Medulla oblongata (tissue), 1 donor: Measurements from ENCODE around the gene OVOL2.
"Not testable (repeated sequence)": the region's sequence is repeated elsewhere in the genome, so short reads cannot be mapped to it uniquely, and the experiment has no call there.

Experiments used
- DNase-seq: peaks from one replicate; pipeline ENCODE4 v3.0.0-alpha.2; 2015; ENCODE audit errors: extremely low spot score

The OVOL2 gene

DNA sequence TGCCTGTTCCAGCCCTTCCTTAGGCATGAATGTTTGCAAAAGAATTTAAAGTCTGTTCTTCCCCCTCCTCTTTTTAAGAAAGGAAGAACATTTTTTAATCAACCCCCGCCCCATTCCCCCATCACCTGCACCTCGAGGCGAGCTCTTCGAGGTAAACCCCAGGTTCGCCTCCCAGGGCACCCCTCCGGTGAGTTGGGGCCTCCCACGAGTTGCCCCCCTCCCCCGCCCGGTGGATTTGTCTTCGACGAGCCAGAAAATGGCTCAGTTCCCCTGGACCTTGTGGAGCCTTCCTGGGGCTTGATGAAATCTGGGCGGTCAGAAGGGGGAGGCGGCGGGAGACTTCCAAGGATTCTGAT, 256 bp upstream of the OVOL2 start:
- DNase-seq = no peak

- no peak for DNase-seq
Measured at GRCh38 chr20:18056174-18057100, 1.3 kb downstream of the OVOL2 start.

- no peak for DNase-seq
Measured at GRCh38 chr20:18055261-18055660, 2.5 kb downstream of the OVOL2 start.

- DNase-seq = no peak
Measured at GRCh38 chr20:18052856-18053255, 4.9 kb downstream of the OVOL2 start.

GRCh38 chr20:18050628-18051027, 7.1 kb downstream of the OVOL2 start:
- DNase-seq = no peak

DNA sequence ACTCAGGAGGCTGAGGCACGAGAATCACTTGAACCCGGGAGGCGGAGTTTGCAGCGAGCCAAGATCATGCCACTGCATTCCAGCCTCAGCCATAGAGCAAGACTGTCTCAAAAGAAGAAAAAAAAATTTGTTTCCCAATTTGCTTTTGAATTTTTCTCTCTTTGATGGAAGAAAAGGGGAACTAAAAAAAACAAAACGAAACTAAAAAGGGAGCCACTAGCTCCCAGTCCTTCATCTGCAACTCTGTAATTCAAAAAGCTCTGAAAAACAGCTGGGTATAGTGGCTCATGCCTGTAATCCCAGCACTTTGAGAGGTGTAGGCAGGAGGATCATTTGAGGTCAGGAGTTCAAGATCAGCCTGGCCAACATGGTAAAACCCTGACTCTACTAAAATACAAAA, 9.5 kb downstream of the OVOL2 start:
- DNase-seq = no peak

DNA sequence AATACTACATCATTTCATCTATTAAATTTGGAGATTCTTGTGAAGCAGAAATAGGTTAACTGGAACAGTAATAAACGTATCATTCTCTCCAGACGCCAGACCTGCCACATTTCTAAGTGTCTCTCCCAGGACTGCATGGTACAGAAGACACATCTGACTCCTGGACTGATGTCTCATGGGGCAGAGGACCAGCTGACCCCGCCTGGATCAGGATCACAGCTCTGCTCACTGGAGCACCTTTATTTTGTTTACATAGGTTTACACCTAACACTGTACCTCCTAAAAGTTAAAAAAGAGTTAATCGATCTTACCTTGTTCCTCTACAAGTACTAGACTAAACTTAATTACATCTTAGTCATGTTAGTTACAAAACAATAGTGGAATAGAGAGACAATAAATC, 11.2 kb downstream of the OVOL2 start:
- DNase-seq = no peak

DNA sequence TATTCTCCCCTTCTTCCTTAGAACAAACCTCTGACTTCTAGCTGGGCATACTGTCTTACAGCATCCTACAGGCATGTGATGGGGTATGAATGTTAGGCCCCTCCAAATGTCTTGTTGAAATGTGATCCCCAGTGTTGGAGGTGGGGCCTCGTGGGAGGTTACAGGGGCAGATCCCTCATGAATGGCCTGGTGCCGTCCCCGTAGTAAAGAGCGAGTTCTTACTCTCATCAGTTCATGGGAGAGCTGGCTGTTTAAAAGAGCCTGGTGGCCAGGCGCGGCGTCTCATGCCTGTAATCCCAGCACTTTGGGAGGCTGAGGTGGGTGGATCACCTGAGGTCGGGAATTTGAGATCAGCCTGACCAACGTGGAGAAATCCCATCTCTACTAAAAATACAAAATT, 15.5 kb downstream of the OVOL2 start:
- DNase-seq = no peak

GRCh38 chr20:18041462-18041861, 16.3 kb downstream of the OVOL2 start:
- no peak for DNase-seq

GRCh38 chr20:18039063-18039462, 18.7 kb downstream of the OVOL2 start:
- DNase-seq = no peak

DNA sequence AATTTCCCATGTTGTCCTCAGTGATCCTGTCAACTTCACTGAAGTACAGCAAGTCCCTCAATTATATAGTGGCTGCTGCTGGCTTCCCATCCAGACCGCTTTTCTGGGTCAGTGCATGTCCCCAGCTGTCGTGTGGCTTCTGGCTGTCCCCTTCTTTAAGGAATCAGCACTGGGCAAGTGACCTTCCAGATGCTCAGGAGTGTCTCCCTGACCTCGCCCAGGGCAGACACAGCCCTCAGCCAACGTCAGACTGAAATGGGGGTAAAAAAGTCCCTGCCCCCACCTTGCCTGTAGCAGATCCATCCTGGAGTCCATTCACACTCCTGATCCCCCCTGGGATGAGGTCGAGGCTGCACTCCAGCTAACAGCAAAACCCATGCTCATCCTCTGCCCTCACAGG, 23.7 kb downstream of the OVOL2 start:
- no peak for DNase-seq

- DNase-seq = no peak
Measured at GRCh38 chr20:18032977-18033892, 24.5 kb downstream of the OVOL2 start.

- DNase-seq = no peak
Measured at GRCh38 chr20:18031888-18032509, 25.7 kb downstream of the OVOL2 start.

DNA sequence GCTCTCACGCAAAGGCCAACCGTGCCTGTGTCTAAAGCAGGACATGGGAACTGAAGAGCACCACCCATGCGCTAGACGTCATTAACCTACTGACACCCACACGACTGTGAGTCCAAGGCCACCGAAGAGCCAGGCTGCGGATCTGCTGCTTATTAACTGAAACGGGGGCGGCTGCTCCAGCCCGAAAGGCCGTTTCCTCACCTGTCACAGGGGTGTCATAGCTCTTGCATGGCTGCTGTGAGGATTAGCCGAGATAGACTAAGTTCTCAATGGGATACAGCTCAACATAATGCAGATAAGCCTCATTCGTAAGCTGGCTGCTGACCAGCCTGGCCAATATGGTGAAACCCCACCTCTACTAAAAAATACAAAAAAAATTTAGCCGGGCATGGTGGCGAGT, 26.7 kb downstream of the OVOL2 start:
- DNase-seq = no peak

GRCh38 chr20:18030020-18030419, 27.7 kb downstream of the OVOL2 start:
- no peak for DNase-seq

DNA sequence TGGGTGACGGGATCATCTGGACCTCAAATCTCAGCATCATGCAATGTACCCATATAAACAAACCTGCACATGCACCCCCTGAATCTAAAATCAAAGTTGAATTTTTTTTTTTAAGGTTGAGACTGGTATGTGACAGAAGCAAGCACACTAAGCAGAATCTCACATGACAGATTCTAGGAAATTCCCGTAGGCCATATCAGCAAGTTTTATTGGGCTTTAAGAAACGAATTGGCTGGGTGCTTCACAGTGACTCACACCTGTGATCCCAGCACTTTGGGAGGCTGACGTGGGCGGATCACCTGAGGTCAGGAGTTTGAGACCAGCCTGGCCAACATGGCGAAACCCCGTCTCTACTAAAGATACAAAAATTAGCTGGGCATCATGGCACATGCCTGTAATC, 30.7 kb downstream of the OVOL2 start:
- DNase-seq = not testable (repeated sequence)

DNA sequence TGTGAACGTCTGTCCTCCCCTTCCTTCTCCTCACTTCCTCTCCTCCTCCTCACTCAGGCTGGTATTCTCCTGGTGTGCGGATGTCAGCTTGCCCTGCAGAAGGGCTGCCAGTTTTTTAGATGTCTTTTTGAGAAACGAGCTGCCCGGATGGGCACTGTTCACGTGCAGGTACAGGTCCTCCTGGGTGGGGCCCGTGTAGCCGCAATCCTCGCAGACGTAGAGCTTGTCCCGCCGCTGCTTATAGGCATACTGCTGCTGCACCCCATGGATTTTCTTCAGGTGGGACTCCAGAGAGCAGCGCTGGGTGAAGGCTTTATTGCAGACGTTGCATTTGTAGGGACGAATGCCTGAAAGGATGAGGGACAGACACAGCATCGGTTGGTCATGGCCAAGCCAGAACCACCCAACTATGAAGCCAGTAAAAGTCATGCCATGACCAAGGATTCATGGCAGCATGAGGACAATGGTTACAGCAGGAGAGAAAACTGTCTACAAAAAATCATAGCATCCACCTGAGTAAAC, 33.0 kb downstream of the OVOL2 start:
- DNase-seq = no peak

GRCh38 chr20:18020931-18021330, 36.8 kb downstream of the OVOL2 start:
- no peak for DNase-seq

DNA sequence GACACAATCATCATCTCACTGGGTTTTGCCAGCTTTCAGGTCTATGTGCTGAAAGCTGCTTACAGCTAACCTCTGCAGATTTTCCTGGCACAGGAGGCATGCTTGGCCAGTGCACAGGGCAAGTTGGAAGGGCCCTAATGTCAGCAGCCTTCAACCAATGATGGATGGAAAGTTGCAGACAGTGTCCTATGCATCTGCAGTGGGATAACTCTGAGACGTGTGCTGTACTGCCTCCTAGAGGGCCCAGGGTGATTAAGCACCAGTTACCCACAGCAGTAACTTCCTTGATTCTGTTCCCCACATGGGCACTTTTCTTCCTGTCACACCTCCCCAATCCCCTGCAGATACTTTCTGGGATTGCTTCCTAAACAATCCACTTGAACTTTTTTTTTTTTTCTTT, 38.6 kb downstream of the OVOL2 start:
- peak; percentile 16 for DNase-seq

- no peak for DNase-seq
Measured at GRCh38 chr20:18018100-18018499, 39.6 kb downstream of the OVOL2 start.

DNA sequence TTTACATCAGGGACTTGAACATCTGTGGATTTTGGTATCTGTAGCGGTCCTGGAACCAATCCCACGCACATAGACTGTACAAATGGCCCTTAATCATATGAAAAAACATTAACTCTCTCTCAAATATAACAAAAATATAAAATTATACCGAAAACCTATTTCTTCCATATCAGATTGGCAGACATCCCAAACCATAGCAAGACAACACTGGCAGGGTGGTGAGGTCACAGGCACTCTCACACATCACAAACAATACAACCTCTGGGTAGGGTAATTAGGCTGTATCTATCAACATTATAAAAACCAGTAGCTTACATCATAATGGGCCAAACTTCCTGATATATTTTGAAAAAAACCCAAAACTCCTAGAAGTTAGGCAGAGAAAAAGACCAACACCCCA, 40.9 kb downstream of the OVOL2 start:
- no peak for DNase-seq

- DNase-seq = no peak
Measured at GRCh38 chr20:18014411-18014810, 43.3 kb downstream of the OVOL2 start.
